OCI-M2 (cell line): ENCODE measurements around the gene CAST.
"Not testable (repeated sequence)": the region's sequence is repeated elsewhere in the genome, so short reads cannot be mapped to it uniquely, and the experiment has no call there.

Experiments
- DNase-seq: peaks from one replicate; lab custom pipeline; 2025; ENCODE audit not compliant: unreplicated experiment; lab: John Stamatoyannopoulos, UW

Gene CAST, protein sequence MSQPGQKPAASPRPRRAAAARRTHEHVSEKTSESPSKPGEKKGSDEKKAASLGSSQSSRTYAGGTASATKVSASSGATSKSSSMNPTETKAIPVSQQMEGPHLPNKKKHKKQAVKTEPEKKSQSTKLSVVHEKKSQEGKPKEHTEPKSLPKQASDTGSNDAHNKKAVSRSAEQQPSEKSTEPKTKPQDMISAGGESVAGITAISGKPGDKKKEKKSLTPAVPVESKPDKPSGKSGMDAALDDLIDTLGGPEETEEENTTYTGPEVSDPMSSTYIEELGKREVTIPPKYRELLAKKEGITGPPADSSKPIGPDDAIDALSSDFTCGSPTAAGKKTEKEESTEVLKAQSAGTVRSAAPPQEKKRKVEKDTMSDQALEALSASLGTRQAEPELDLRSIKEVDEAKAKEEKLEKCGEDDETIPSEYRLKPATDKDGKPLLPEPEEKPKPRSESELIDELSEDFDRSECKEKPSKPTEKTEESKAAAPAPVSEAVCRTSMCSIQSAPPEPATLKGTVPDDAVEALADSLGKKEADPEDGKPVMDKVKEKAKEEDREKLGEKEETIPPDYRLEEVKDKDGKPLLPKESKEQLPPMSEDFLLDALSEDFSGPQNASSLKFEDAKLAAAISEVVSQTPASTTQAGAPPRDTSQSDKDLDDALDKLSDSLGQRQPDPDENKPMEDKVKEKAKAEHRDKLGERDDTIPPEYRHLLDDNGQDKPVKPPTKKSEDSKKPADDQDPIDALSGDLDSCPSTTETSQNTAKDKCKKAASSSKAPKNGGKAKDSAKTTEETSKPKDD

GRCh38 chr5:96661855-96662724 lies at the start of gene CAST:
Gene CAST, plus strand, starts transcription at chr5:96662376. Its CDS starts 47 bp downstream, at chr5:96662423.
- DNase-seq = no peak

DNA sequence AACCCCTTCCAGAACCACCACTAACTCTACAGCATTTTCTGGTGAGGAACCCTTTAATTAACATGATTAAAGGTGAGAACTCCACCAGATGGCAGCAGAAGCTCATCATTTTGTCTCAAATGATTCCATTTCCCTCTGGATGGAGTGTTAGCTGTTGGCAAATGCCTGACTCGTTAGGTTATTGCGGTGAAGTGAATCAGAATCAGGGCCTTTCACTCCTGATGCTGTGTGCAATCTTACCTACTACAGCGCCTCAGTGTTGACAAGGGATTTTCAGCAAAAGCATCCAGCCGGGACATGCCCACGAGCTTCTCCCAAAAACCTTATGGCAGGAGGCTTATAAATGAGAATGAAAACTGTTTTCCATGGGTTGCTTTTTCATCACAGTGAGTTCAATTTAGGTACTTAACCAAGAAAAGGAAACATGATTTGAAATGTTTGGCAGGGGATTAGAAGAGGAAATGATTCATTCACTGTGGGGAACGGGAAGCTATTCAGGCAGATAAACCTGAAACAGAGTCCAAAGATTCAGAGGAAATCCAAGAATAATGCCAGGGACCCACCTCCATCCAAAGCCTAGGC lies 48.0 kb upstream of the CAST start:
- DNase-seq = no peak

GRCh38 chr5:96615223-96615622 lies 47.0 kb upstream of the CAST start:
- DNase-seq = no peak

DNA sequence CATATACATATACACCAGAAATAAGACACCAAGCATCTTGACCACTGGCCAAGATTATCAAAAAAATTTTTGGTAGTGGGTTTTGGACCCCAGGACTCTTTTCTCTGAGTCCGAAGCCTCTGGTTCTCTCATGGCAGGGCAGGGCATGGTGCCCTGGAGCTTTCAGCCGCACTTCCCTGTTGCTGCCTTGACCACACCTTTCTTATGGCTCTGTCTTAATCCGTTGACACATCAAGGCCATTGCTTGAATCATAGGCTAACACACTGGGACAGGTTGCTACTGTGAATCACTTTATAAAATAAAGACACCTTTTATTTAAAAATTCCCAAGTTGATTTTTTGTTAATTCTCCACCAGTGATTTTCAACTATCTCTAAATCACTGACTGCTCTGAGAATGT lies 45.4 kb upstream of the CAST start:
- no peak for DNase-seq

DNA sequence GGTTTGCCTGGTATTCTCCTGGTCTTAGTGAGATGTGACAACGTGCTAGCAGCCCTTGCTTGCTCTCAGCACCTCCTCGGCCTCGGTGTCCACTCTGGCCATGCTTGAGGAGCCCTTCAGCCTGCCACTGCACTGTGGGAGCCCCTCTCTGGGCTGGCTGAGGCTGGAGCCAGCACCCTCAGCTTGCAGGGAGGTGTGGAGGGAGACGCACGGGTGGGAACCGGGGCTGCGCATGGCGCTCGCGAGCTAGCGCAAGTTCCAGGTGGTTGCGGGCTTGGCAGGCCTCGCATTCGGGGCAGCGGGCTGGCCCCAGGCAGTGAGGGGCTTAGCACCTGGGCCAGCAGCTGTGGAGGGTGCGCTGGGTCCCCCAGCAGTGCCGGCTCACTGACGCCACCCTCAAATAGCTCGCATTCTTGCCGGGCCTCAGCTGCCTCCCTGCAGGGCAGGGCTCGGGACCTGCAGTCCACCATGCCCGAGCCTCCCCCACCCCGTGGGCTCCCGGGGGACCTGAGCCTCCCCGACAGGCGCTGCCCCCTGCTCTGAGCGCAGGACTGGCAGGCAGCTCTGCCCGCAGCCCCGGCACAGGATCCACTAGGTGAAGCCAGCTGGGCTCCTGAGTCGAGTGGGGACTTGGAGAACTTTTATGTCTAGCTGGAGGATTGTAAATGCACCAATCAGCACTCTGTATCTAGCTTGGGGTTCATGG lies 43.7 kb upstream of the CAST start:
- not testable (repeated sequence) for DNase-seq

DNA sequence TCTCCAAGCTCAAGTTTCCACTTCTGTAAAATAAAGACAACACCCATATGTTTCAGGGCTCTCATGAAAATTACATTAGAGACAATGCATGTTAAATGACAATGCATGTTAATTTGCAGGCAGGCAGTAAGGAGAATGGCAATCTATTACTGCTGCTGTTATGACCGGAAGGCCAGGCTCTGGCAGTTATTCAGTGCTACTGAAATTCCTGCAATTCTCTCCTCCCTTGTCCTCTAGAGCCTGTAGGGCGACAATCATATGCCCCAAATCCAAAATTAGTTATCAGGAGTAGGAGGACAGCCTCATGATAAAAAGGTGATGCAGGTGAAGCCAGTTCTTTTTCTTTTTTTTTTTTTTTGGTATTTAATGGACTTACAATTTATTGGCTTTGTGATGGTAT lies 42.2 kb upstream of the CAST start:
- DNase-seq = no peak

DNA sequence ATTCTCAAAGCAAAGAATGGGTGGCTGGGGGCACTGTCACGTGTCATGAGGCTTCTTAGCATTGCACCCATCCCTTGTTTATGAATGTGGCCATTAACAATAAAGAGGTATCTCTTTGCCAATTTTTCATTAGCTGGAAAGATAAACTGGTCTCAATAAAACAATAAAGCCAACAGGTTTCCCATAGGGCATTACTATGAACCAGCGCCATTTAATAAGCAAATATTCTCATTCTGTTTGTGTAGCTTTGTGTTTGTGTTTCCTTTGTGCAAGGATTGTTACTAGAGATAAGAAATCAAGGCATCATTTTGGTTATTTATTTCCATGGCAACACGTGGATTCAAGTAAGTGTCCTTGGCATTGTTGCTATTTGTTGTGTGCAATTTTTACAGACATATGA lies 37.6 kb upstream of the CAST start:
- no peak for DNase-seq

DNA sequence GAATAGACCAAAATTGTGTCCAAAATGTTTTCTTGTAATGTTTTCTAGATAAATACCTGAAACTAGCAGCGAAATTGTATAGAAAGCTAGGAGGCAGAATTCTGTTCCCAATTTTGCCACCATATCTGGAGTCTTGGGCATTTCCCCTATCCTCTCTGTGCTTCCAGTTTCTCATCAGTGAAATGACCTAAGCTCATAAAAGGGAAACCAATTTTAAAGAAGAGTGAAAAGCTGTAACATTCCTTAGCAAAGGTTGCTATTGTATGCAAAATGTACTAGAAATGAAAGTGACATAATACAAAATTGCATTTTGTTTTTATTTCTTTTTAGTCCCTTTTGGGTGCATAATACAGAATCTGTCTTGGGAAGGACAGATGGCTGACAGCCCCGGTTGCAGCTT lies 36.8 kb upstream of the CAST start:
- DNase-seq = no peak

- DNase-seq = no peak
These were observed 35.2 kb upstream of the CAST start for GRCh38 chr5:96626956-96627355.

- DNase-seq = no peak
These were observed 34.3 kb upstream of the CAST start for GRCh38 chr5:96627792-96628398.

DNA sequence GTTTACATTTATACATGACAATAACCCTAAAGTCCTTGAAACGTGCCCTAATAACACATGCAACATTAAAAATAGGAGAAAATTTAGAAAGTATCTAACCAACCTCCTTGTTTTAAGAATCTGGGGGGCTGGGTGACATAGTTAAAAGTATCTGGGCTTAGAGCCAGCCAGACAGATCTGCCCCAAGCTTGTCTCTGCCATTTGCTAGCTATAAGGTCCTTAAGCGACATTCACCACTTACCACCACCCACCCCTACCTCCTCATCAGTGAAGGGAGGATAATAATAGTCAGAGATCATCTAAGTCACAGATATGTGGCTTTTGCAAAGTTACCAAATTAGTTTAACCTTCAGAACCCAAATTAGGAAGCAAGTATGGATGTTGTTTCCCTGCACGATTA lies 33.8 kb upstream of the CAST start:
- DNase-seq = no peak

GRCh38 chr5:96629774-96630173 lies 32.4 kb upstream of the CAST start:
- no peak for DNase-seq

GRCh38 chr5:96633820-96634219 lies 28.4 kb upstream of the CAST start:
- no peak for DNase-seq

DNA sequence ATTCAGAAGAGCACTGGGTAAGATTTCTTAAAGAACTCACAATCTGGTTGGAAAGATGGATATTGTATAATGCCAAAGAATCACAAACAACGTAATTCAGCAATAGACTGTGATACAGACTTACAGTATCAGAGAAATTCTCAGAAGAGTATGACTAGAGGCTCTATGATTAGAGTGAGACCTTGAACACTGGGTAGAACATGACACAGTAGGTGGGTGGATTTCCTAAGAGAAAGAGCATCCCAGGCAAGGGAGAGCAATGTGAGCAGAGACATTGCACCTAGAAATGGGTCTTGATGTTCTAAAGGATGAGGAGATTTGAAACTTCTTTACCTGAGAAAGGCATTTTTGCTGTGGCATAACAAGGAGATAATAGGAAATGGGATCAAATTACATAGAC lies 27.3 kb upstream of the CAST start:
- no peak for DNase-seq

DNA sequence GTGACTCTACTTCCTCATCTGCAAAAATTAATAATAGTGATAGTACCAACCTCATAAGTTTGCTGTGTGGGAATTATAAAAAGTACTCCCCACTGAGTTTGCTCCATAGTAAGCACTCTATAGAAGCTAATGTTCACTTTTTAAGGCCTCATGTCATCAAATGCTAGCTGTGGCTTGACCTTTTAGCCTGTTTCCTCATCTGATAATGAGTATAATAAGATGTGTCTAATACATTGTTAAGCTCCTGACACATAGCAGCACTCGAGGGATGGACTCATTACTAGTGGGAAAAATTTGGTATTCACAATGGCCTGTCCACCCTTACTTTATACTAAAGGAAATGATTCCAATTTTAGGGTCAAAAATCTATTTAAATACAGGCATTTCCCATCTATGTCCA lies 26.1 kb upstream of the CAST start:
- DNase-seq = no peak

DNA sequence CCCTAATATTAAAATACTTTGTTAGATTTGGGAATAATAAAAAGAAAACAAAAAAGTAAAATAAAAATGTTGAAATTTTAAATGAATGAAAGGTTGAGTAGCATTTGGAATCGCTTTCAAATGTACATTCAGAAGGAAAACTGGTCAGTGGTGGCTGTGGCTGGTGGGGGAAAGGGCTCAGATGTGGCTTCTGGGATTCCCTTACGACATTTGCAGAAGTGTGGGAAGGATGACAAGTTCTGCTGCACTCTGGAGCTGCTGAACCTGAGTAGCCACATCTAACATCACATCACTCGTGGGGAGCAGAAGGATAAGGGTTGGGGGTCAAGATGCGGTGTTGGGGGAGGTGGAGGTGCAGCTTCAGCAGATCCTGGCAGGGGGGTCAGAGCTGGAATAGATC lies 25.6 kb upstream of the CAST start:
- no peak for DNase-seq

GRCh38 chr5:96637196-96637595 lies 25.0 kb upstream of the CAST start:
- DNase-seq = no peak

GRCh38 chr5:96638561-96638960 lies 23.6 kb upstream of the CAST start:
- DNase-seq = no peak

DNA sequence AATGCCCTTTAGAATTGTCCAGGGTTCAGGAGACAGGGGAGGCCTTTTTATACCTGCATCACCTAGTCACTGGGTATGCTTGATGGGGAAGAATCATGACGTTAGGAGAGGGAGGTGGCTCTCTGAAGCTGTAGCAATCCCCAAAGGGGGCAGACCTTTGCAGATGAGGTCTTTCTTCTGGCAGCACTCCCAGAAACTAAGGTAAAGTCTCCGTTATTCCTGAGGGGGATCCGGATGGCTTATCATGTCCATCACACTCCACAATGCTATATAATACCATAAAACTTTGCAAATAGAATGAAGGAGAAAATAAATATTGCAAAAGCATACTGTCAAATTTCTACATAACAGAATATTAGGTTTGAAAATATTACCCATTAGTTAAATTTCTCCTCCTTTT lies 21.5 kb upstream of the CAST start:
- no peak for DNase-seq
